B cell (primary cell): Measurements from ENCODE around the gene MVK. TPM values are rescaled to one million over a fixed set of nuclear protein-coding genes. Genes with fewer than 3 reads are reported as not detected.

Source experiments
- ATAC-seq: fragments of 200-7000 bp; cut with Tn5 transposase; one replicate; pipeline ENCODE4 v1.10.0; 2021; ENCODE audit warnings: low read depth, mild to moderate bottlenecking, moderate number of reproducible peaks, moderate library complexity
- CTCF ChIA-PET: fragments of 350-600 bp; sonication (Branson Sonifier 250); formaldehyde crosslinking; loops from one replicate; lab custom pipeline; 2021; ENCODE audit warnings: antibody characterized with exemption, inconsistent platforms; lab: Charles Lee
- POLR2A ChIA-PET: fragments of 350-600 bp; sonication (Branson Sonifier 250); formaldehyde crosslinking; loops from one replicate; lab custom pipeline; 2021; ENCODE audit warnings: antibody characterized with exemption; lab: Charles Lee
- DNase-seq: peaks from one replicate; pipeline ENCODE4 v3.0.0; 2013
- H2AFZ ChIP-seq: 2 replicates; pipeline ENCODE4 v1.6.1; 2012; ENCODE audit warnings: mild to moderate bottlenecking, low read depth, low read length; ENCODE audit not compliant: insufficient read depth, poor library complexity, severe bottlenecking
- H3K27ac ChIP-seq, 2 donors: 1 replicate in 1 of 2; 2 replicates in 1 of 2; pipeline ENCODE4 v1.5.1; 2012 to 2013; ENCODE audit warnings: low read length in 2 of 2, mild to moderate bottlenecking in 2 of 2, moderate library complexity in 1 of 2
- H3K27me3 ChIP-seq, 4 experiments: fragments of 200-600 bp in 1 of 4; sonication (generic) in 1 of 4; replicated peaks in 1 of 4; 1 replicate in 2 of 4; 2 replicates in 2 of 4; pipeline versions ENCODE4 v1.6.1 to v1.7.0; 2013 to 2016; ENCODE audit warnings: low read length in 3 of 4, mild to moderate bottlenecking in 2 of 4, mixed read lengths in 1 of 4, moderate library complexity in 1 of 4; ENCODE audit not compliant: insufficient read depth in 4 of 4, control insufficient read depth in 3 of 4; ENCODE audit errors: control extremely low read depth in 1 of 4
- H3K36me3 ChIP-seq, 2 experiments: replicated peaks in 1 of 2; 1 replicate in 1 of 2; 2 replicates in 1 of 2; pipeline versions ENCODE4 v1.6.1 to v1.7.1; 2013; ENCODE audit warnings: low read length in 1 of 2; ENCODE audit not compliant: insufficient read depth in 2 of 2, control insufficient read depth in 1 of 2; ENCODE audit errors: control extremely low read depth in 1 of 2, extremely low read depth in 1 of 2
- H3K4me1 ChIP-seq, 2 donors: fragments of 200-600 bp in 1 of 2; sonication (generic) in 1 of 2; 1 replicate in 1 of 2; 2 replicates in 1 of 2; pipeline versions ENCODE4 v1.5.1 to v1.6.1; 2013 to 2017; ENCODE audit warnings: low read length in 2 of 2; ENCODE audit not compliant: control insufficient read depth in 2 of 2, insufficient read depth in 2 of 2
- H3K4me2 ChIP-seq: replicated peaks from 2 replicates; pipeline ENCODE3; 2012; ENCODE audit warnings: mild to moderate bottlenecking, low read depth, low read length; ENCODE audit not compliant: poor library complexity, severe bottlenecking
- H3K4me3 ChIP-seq, 5 experiments: fragments of 200-600 bp in 1 of 5; sonication (generic) in 1 of 5; 1 replicate in 3 of 5; 2 replicates in 2 of 5; pipeline versions ENCODE4 v1.5.1 to v1.7.0; 2011 to 2016; ENCODE audit warnings: low read length in 4 of 5, mild to moderate bottlenecking in 4 of 5, low read depth in 2 of 5, control low read depth in 1 of 5, moderate library complexity in 1 of 5; ENCODE audit not compliant: insufficient read depth in 1 of 5; ENCODE audit errors: control extremely low read depth in 1 of 5, extremely low read depth in 1 of 5
- H3K79me2 ChIP-seq: fragments of 200-600 bp; sonication (generic); one replicate; pipeline ENCODE4 v1.6.0; 2016; ENCODE audit warnings: low read length; ENCODE audit not compliant: control insufficient read depth, insufficient read depth
- H3K9ac ChIP-seq: fragments of 200-600 bp; sonication (generic); 2 replicates; pipeline ENCODE4 v1.6.1; 2017; ENCODE audit warnings: mild to moderate bottlenecking, low read length, moderate library complexity
- H3K9me3 ChIP-seq, 3 donors: one replicate each; pipeline versions ENCODE4 v1.6.1 to v1.7.1; 2013; ENCODE audit warnings: low read length in 2 of 3; ENCODE audit not compliant: control insufficient read depth in 2 of 3, insufficient read depth in 1 of 3; ENCODE audit errors: control extremely low read depth in 1 of 3
- H4K20me1 ChIP-seq: 2 replicates; pipeline ENCODE4 v1.6.0; 2012; ENCODE audit warnings: mild to moderate bottlenecking, low read length; ENCODE audit not compliant: insufficient read depth, control insufficient read depth, poor library complexity, severe bottlenecking
- H3K27ac Mint-ChIP-seq: one replicate; pipeline ENCODE4 v1.8.0; 2021; ENCODE audit warnings: mixed read lengths
- H3K27me3 Mint-ChIP-seq: one replicate; pipeline ENCODE4 v1.8.0; 2021; ENCODE audit warnings: mixed read lengths
- H3K4me1 Mint-ChIP-seq: one replicate; pipeline ENCODE4 v1.8.0; 2021; ENCODE audit warnings: mixed read lengths
- H3K4me3 Mint-ChIP-seq: one replicate; pipeline ENCODE4 v1.8.0; 2021; ENCODE audit warnings: mixed read lengths
- H3K9me3 Mint-ChIP-seq: one replicate; pipeline ENCODE4 v1.8.0; 2022; ENCODE audit warnings: mixed read lengths; ENCODE audit not compliant: insufficient read depth
- EZH2 ChIP-seq: IDR thresholded peaks from 2 replicates; pipeline ENCODE4 v1.6.1; 2012; ENCODE audit warnings: borderline replicate concordance, low read depth, mild to moderate bottlenecking, moderate library complexity, low read length; ENCODE audit not compliant: insufficient read depth, poor library complexity, severe bottlenecking
- WGBS: methylation state at CpG from one replicate; pipeline ENCODE4 v1.1.5; 2013; ENCODE audit warnings: missing lambda C conversion rate; ENCODE audit not compliant: insufficient coverage; 5-methylcytosine and 5-hydroxymethylcytosine counted together
- intact Hi-C: fragments of 100-400 bp; cut with micrococcal nuclease; formaldehyde crosslinking; loops from one replicate; pipeline ENCODE4 v1.10.0; 2022
- polyA plus RNA-seq: library from polyadenylated mRNA; depleted of rRNA; stranded (reverse); fragments of >200 nt; gene quantifications from 2 replicates; pipeline ENCODE4 v1.2.3, GENCODE V29; 2012
- total RNA-seq, 2 donors: library from RNA; stranded (reverse); fragments of 120-200 nt in 1 of 2; gene quantifications; 1 replicate in 1 of 2; 2 replicates in 1 of 2; pipeline versions ENCODE4 v1.2.3 to v1.2.4, GENCODE V29; 2013 to 2022
- TF ChIP-seq, protein P1 (sequence below): fragments of 200-600 bp; IDR thresholded peaks from one replicate; pipeline ENCODE4 v1.8.0; 2022; ENCODE audit warnings: antibody characterized with exemption, mild to moderate bottlenecking

The MVK gene
- total and polyA plus RNA-seq, 2 donors (not counting 1 experiment from before 2014, with no cell fraction given) = 12.1 to 12.5 TPM

DNA sequence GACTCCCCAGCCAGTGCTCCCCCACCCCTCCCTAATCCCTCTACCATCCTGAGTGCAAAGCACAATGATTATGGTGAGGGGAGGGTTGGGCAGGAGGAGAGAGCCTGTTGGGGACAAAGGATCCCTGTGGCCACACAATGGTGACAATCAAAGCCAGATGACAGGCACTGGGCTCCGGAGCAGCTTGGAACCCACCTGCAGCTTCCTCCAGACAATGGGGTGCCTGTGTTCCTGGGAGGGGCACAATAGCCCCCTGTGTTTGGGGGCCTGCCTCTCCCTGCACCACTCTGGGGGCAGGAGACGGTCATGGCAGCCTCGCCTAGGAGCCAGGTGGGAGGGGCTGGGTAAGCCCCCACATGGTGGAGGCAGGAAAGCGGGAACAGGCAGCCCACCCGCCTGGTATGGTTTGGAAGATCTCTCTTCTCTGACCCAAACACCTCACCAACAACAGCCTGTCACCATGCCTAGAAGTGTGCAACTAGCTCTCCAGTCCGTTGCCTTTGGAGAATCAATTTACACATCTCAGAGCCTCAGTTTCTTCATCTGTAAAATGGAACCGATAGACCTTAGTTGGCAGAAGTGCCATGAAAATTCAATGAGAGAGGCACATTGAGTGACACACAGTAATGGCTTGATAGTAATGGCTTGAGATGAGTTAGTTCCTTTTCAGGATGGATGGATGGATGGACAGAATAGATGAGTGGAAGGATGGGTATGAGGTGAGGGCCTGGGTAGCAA, 53.0 kb downstream of the MVK start:
- ChIA-PET POLR2A (no interaction called here), CTCF (no interaction called here)
- no peaks in the 10 kb centered on the region for H3K36me3 ChIP-seq
- Mint-ChIP-seq H3K4me1 (peaks cover 3% of the 10 kb centered on the region), H3K27ac (no peak overlapping the region), H3K27me3 (peaks cover 35% of the 10 kb centered on the region), H3K4me3 (no peak overlapping the region), H3K9me3 (peaks cover 2% of the 10 kb centered on the region)
- WGBS = 81% methylated on average over 5 of the region's 7 CpGs
- no peak overlapping the region for H3K4me2 ChIP-seq
- H3K9me3 ChIP-seq = no peaks in the 10 kb centered on the region
- H4K20me1 ChIP-seq = no peaks in the 10 kb centered on the region
- DNase-seq (no peak), ATAC-seq (no peak)
- H3K4me3 ChIP-seq = no peak overlapping the region
- H2AFZ ChIP-seq = no peak overlapping the region
- no peaks in the 10 kb centered on the region for H3K79me2 ChIP-seq
- H3K4me1 ChIP-seq = no peaks in the 10 kb centered on the region
- TF ChIP-seq, protein P1, sequence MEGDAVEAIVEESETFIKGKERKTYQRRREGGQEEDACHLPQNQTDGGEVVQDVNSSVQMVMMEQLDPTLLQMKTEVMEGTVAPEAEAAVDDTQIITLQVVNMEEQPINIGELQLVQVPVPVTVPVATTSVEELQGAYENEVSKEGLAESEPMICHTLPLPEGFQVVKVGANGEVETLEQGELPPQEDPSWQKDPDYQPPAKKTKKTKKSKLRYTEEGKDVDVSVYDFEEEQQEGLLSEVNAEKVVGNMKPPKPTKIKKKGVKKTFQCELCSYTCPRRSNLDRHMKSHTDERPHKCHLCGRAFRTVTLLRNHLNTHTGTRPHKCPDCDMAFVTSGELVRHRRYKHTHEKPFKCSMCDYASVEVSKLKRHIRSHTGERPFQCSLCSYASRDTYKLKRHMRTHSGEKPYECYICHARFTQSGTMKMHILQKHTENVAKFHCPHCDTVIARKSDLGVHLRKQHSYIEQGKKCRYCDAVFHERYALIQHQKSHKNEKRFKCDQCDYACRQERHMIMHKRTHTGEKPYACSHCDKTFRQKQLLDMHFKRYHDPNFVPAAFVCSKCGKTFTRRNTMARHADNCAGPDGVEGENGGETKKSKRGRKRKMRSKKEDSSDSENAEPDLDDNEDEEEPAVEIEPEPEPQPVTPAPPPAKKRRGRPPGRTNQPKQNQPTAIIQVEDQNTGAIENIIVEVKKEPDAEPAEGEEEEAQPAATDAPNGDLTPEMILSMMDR = no peak
- no peak for TF ChIP-seq EZH2
- H3K9ac ChIP-seq = no peak overlapping the region
- H3K27me3 ChIP-seq = peaks cover 0 to 19% (median 5%) of the 10 kb centered on the region in 4 experiments
- no peak overlapping the region for H3K27ac ChIP-seq
- intact Hi-C loops = no loop called here

DNA sequence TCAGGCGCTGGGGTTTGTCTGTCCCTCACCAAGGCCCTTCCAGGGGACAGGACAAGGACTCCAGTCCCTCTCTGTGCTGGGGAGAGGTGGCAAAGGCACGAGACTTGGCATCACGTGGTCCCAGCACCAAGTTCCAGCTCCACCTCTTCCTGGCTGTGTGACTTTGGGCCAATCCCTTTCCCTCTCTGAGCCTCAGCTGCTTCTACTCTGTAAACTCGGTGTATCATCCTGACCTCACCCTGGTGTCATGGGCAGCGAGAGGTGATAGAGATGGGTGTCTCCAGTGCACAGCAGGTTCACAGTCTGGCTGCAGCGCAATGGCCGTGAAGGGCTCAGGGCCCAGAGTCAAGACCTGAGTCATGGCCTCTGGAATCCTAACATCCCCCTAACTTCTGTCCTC, 54.0 kb downstream of the MVK start:
- intact Hi-C loops = no loop called here

More for the DNA sequence above, 54.0 kb downstream of the MVK start:
- H3K9me3 Mint-ChIP-seq = peaks cover 2% of the 10 kb centered on the region
- POLR2A ChIA-PET = no interaction called here
- H3K27me3 ChIP-seq = peaks cover 0 to 12% (median 6%) of the 10 kb centered on the region in 4 experiments
- no peak overlapping the region for H3K27ac Mint-ChIP-seq
- H3K4me3 Mint-ChIP-seq = no peak overlapping the region
- no peak overlapping the region for H2AFZ ChIP-seq
- H3K9ac ChIP-seq = no peak overlapping the region
- peaks cover 42% of the 10 kb centered on the region for H3K27me3 Mint-ChIP-seq
- no peak overlapping the region for H3K4me2 ChIP-seq
- no peak overlapping the region for H3K27ac ChIP-seq
- DNase-seq (no peak), ATAC-seq (no peak)
- no peaks in the 10 kb centered on the region for H3K79me2 ChIP-seq
- TF ChIP-seq EZH2 = no peak
- TF ChIP-seq, protein P1 = no peak
- H3K9me3 ChIP-seq = no peaks in the 10 kb centered on the region
- H3K4me1 Mint-ChIP-seq = no peaks in the 10 kb centered on the region
- H4K20me1 ChIP-seq = no peaks in the 10 kb centered on the region
- H3K4me3 ChIP-seq = no peak overlapping the region
- no peaks in the 10 kb centered on the region for H3K36me3 ChIP-seq
- 81% methylated on average over 6 of the region's 7 CpGs for whole genome bisulfite sequencing
- CTCF ChIA-PET = no interaction called here
- H3K4me1 ChIP-seq = no peaks in the 10 kb centered on the region
